GM12892 (cell line): ENCODE results near the gene TPR.

Source experiments
- POLR2A ChIP-seq: IDR thresholded peaks from 2 replicates; pipeline ENCODE4 v1.6.1; 2011; ENCODE audit warnings: low read depth, low read length, control low read depth
- POLR2AphosphoS5 ChIP-seq: IDR thresholded peaks from 2 replicates; pipeline ENCODE4 v1.6.1; 2011; ENCODE audit warnings: low read depth, low read length, control low read depth

- TF ChIP-seq POLR2AphosphoS5 (no peak), POLR2A (no peak)
Observed at GRCh38 chr1:186292875-186293274, 82.2 kb downstream of the TPR start.
